GM12892 (cell line): Measurements from ENCODE around the gene SEPTIN14.

ENCODE experiments used
- POLR2A ChIP-seq: IDR thresholded peaks from 2 replicates; pipeline ENCODE4 v1.6.1; 2011; ENCODE audit warnings: low read depth, low read length, control low read depth
- POLR2AphosphoS5 ChIP-seq: IDR thresholded peaks from 2 replicates; pipeline ENCODE4 v1.6.1; 2011; ENCODE audit warnings: low read depth, low read length, control low read depth
- TAF1 ChIP-seq: IDR thresholded peaks from 2 replicates; pipeline ENCODE4 v1.6.1; 2011; ENCODE audit warnings: low read depth, mild to moderate bottlenecking, control low read depth, low read length, borderline replicate concordance

DNA sequence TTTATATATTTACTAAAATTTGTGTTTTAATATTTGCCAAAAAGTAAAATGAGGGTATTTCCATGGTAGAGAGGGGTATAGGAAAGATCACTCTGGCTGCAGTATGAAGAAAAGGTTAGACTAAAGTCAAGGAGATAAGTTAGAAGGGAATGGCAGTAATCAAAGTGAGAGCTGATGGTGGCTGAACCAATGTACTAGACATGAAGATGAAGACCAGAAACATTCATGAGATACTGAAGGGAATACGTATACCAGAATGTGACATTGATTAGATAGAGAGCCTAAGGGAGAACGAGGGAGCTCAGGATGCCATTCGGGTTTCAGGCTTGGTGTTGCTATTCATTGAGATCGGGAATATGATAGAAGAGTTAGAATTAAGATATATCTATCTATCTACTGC is 32.5 kb upstream of the SEPTIN14 start:
- no peak for TF ChIP-seq POLR2A
- no peak for TF ChIP-seq POLR2AphosphoS5
- TF ChIP-seq TAF1: no peak
